DOHH2 (cell line): ENCODE data around the gene ASIC1.

ENCODE experiments used
- EZH2phosphoT487 ChIP-seq: fragments of 200-600 bp; sonication (generic); IDR thresholded peaks from 2 replicates; pipeline ENCODE4 v1.6.1; 2017; ENCODE audit warnings: borderline replicate concordance, mild to moderate bottlenecking, antibody characterized with exemption, low read length, moderate library complexity, mixed read lengths
- TF ChIP-seq, protein P1 (sequence below): fragments of 200-600 bp; sonication (generic); IDR thresholded peaks from one replicate; pipeline ENCODE4 v1.5.1; 2014; ENCODE audit warnings: antibody characterized with exemption, mild to moderate bottlenecking, low read depth, low read length; ENCODE audit not compliant: poor library complexity, severe bottlenecking

GRCh38 chr12:50101663-50102062, 44.3 kb downstream of the ASIC1 start:
- TF ChIP-seq, protein P1, sequence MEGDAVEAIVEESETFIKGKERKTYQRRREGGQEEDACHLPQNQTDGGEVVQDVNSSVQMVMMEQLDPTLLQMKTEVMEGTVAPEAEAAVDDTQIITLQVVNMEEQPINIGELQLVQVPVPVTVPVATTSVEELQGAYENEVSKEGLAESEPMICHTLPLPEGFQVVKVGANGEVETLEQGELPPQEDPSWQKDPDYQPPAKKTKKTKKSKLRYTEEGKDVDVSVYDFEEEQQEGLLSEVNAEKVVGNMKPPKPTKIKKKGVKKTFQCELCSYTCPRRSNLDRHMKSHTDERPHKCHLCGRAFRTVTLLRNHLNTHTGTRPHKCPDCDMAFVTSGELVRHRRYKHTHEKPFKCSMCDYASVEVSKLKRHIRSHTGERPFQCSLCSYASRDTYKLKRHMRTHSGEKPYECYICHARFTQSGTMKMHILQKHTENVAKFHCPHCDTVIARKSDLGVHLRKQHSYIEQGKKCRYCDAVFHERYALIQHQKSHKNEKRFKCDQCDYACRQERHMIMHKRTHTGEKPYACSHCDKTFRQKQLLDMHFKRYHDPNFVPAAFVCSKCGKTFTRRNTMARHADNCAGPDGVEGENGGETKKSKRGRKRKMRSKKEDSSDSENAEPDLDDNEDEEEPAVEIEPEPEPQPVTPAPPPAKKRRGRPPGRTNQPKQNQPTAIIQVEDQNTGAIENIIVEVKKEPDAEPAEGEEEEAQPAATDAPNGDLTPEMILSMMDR, result no peak
- TF ChIP-seq EZH2phosphoT487, result no peak
